Embryonic facial prominence (tissue), 1 donor: Measurements from ENCODE around the gene CSHL1.
"Not testable (repeated sequence)": the region's sequence is repeated elsewhere in the genome, so short reads cannot be mapped to it uniquely, and the experiment has no call there.

Source experiments
- DNase-seq: peaks from one replicate; pipeline ENCODE4 v3.0.0-alpha.2; 2016; ENCODE audit errors: extremely low spot score

Gene CSHL1

GRCh38 chr17:63918789-63919305, 7.8 kb upstream of the CSHL1 start, which contains the start of gene GH1:
Gene GH1 (minus strand): TSS chr17:63918839. CDS start chr17:63918776, 63 bp downstream.
- DNase-seq = not testable (repeated sequence)

DNA sequence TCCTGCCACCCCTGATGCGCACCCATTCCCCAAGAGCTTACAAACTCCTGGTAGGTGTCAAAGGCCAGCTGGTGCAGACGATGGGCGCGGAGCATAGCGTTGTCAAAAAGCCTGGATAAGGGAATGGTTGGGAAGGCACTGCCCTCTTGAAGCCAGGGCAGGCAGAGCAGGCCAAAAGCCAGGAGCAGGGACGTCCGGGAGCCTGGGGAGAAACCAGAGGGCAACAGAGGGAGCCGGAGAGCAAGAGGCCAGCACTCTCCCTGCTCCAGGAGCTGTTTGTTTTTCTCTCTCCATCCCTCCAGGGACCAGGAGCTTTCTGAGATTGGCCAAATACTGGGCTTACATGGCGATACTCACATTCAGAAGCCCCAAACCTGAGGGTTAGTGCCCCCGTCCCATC, 7.2 kb upstream of the CSHL1 start:
- DNase-seq = no peak

GRCh38 chr17:63917646-63918045, 6.6 kb upstream of the CSHL1 start:
- no peak for DNase-seq

DNA sequence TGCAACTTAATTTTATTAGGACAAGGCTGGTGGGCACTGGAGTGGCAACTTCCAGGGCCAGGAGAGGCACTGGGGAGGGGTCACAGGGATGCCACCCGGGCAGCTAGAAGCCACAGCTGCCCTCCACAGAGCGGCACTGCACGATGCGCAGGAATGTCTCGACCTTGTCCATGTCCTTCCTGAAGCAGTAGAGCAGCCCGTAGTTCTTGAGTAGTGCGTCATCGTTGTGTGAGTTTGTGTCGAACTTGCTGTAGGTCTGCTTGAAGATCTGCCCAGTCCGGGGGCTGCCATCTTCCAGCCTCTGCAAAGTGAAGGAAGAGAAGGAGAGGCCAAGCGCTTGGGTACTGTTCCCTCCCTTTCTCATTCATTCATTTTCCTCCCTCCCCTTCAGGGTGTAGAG, 6.1 kb upstream of the CSHL1 start:
- not testable (repeated sequence) for DNase-seq

- no peak for DNase-seq
Measured at GRCh38 chr17:63916566-63917185, 5.6 kb upstream of the CSHL1 start.

GRCh38 chr17:63915753-63916152, 4.7 kb upstream of the CSHL1 start:
- not testable (repeated sequence) for DNase-seq

DNA sequence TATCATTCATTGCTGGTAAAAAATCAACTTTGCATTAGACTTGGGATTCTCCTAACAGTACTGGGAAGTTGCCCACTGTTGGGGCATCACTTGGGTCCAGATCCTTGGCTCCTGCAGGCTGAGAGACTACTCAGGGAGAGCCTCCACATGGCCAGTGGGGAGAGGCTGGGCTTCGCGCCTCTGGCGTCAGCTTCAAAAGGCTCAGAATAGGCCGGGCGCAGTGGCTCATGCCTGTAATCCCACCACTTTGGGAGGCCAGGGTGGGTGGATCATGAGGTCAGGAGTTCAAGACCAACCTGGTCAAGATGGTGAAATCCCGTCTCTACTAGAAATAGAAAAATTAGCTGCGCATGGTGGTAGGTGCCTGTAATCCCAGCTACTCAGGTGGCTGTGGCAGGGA, 3.4 kb upstream of the CSHL1 start:
- no peak for DNase-seq

DNA sequence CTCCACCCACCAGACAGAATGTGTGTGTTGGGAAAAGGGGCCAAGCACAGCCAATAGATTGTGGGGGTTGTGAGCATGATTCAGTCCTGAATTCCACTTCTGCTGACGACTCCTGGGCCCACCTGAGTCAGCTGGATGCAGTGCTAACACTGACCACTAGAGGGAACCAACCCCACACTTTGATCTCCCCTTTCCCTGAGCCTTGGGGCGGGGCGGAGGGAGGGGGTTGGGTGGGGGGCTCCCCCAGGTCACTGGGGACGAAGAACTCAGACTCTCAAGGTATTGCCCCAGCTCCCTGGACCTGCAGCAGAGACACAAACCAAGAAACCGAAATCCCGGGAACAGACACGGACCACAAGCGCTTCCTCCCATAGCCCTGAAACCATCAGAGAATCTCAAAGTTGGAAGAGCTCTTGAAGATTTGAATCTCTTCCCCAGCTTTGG, 621 bp upstream of the CSHL1 start:
- DNase-seq = no peak

- DNase-seq = no peak
Measured at GRCh38 chr17:63910096-63910495, 962 bp downstream of the CSHL1 start.

- not testable (repeated sequence) for DNase-seq
Measured at GRCh38 chr17:63909586-63909985, 1.5 kb downstream of the CSHL1 start.

DNA sequence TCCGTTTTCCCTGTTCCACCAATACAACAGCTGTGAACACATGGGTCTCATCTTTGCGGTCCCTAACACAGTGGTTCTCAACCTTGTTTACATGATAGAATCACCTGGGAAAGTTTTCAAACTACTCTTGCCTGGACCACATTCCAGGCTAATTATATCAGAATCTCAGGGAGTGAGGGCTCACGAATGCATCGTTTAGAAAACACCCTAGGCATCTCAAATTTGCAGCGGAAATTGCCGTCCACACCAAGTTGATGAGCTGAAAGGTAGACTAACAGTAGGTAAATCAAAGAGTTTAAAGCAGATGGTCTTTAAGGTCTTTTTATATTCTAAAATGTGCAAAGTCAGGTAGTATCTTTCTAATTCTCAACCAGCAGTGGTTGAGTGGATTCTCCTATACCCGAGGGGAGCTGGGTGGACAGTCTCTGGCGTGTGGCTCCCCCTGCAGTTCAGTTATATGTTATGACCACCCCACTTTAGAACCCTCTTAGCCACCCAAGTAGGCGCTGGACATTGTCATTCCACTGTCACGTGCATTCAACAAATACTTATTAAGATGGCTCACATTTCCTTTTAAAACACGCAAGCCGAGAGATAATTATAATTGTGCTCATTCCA, 3.8 kb downstream of the CSHL1 start:
- not testable (repeated sequence) for DNase-seq

DNA sequence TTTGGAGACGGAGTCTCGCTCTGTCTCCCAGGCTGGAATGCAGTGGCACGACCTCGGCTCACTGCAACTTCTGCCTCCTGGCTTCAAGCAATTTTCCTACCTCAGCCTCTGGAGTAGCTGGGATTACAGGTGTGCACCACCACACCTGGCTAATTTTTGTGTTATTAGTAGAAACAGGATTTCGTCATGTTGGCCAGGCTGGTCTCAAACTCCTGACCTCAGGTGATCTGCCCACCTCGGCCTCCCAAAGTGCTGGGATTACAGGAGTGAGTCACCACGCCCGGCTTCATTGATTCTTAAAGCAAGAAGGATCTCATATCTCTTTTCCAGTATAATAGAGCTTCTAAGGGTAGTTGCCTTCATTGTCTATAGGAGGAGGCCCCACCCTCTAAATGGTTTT, 6.3 kb downstream of the CSHL1 start:
- DNase-seq = not testable (repeated sequence)

DNA sequence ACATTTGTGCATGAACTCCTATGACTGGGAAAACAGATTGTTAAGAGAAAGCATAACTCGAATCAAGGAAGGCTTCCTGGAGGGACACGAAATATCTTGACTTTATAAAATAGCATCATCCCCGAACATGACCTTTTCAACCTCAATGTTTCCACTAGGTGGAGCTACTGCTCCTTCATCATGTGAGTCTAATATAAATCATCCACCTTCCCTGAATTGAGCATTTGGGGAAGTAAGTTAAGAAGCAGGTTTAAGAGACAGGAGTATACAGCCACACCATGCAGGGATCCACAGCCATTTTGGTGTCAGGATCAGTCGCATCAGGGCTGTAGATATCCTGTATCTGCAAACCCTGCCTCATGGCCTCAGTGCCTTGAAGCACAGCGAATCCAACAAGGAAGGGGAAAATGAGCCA, 7.3 kb downstream of the CSHL1 start:
- not testable (repeated sequence) for DNase-seq

GRCh38 chr17:63901971-63902370, 9.1 kb downstream of the CSHL1 start:
- not testable (repeated sequence) for DNase-seq

DNA sequence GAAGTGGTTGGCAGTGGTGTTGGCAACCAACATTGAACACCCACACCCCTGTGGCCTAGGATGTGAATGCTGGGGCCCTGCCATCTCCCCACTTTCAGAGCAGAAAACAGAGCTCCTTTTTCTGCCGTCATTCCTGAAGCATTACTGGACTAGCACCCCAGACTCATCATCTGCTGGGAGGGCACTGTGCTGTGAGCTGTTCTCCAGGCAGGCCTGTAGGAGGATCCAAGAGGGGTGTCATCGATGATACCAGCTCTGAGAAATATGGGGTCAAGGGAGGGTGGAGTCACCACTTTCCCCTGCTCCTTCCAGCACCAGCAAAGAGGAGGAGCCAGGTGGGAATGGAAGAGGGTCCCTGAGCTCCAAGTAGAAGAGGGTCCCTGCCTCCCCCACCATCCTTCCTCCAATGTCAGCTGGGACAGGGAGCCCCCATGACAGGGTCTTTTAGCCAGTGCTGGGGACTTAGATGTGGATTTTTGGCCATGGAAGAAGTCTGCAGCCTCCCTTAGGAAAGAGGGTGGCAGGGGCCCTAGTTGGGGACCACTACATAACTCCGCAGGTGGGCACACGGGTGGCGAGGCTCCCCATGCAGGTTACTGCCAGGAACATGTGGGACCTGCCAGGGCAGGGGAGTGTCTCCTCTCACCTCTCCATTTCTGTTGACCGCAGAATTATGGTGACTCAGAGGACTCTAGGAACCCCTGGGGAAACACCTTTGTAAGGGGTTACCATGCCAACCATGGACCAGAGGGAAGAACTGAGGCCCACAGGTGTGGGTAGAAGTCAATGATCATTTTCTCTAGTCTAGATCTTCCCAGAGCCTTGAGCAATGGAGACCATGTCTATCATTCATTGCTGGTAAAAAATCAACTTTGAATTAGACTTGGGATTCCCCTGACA, 11.9 kb downstream of the CSHL1 start:
- not testable (repeated sequence) for DNase-seq

DNA sequence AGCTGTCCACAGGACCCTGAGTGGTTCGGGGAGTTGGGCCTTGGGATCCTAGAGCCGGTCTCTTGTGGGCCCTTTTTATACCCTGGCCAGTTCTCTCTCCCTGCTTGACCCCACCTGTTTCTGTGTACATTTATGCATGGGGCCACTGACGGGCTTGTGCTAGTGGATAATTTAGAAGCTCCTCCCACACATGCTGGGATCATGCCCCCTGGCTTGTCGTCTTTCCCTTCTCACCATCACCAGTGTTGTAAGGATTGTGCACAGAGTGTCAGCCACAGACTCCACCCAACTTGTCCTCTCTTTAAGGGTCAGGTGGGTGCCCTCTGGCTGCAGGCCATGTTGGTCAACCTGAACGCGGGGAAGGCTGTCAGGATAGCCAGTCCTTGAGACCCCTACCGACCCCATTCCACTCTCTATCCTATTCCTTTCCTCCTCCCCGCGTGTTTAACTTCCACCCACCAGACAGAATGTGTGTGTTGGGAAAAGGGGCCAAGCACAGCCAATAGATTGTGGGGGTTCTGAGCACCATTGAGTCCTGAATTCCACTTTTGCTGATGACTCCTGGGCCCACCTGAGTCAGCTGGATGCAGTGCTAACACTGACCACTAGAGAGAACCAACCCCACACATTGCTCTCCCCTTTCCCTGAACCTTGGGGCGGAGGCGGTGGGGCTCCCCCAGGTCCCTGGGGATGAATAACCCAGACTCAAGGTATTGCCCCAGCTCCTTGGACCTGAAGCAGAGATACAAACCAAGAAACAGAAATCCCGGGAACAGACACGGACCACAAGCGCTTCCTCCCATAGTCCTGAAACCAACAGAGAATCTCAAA, 14.3 kb downstream of the CSHL1 start, which contains the start of gene CSH1:
TSS of gene CSH1 (minus strand) at position 51 of the 831 bp plus-strand sequence. CDS start 63 bp downstream, outside the sequence.
- not testable (repeated sequence) for DNase-seq

GRCh38 chr17:63894821-63895220, 16.2 kb downstream of the CSHL1 start:
- not testable (repeated sequence) for DNase-seq

GRCh38 chr17:63894021-63894420, 17.0 kb downstream of the CSHL1 start:
- not testable (repeated sequence) for DNase-seq

- DNase-seq = not testable (repeated sequence)
Measured at GRCh38 chr17:63892316-63893037, 18.6 kb downstream of the CSHL1 start.
